Measurements from ENCODE around the gene ST6GALNAC2.
"Not testable (repeated sequence)": the region's sequence is repeated elsewhere in the genome, so short reads cannot be mapped to it uniquely, and the experiment has no call there.

The ST6GALNAC2 gene

DNA sequence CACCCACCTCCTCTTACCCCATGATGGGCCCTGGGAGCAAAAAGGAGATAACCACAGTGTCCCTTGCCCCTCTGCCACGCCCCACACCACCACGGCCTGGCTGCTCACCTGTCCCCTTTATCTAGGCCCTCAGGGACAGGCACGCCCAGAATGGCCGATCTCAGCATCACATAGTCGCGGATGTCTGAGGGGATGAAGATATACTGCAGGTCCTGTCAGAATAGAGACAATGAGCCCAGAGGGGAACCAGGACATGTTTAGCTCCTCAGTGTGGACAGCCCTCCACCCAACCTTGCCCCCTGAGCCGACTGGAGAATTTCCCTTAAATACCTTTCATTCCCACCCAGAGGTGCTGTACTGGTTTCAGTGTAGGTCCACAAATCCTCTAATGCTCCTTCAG, 15.2 kb downstream of the ST6GALNAC2 start:
- DNase-seq (ENCODE audit: low spot score) = no peak

DNA sequence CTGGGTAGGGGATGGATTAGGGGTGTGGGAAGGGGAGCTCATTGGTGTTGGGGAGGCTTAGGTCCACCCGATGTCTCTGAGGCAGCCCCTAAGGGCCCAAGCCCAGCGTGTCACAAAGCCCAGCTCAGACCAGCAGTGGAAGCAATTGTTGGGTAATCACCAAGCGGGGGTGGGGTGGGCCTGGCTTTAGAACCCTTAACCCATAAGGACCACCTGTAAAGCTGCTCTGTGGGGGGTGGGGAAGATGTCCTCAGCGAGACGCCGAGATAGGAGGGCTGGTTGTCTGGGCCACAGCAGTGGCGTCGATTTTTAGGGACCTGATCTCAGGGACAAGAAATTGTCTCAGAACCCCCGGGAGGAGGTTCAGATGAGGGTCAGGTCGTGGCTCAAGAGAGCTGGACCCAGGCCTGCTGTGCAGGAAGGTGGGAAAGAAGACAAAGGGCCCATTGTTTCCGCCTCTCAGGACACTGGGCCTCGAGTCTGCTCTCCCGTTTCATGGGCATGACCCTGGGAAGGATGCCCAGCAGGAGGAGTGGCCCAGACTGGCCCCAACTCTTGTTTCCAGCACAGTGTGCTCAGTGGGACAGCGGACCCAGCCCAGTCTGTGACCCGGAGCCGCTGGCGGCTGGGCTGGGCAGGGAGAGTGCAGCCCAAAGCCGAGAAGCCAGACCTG, 15.9 kb downstream of the ST6GALNAC2 start:
- no peak for DNase-seq (ENCODE audit: low spot score)

DNA sequence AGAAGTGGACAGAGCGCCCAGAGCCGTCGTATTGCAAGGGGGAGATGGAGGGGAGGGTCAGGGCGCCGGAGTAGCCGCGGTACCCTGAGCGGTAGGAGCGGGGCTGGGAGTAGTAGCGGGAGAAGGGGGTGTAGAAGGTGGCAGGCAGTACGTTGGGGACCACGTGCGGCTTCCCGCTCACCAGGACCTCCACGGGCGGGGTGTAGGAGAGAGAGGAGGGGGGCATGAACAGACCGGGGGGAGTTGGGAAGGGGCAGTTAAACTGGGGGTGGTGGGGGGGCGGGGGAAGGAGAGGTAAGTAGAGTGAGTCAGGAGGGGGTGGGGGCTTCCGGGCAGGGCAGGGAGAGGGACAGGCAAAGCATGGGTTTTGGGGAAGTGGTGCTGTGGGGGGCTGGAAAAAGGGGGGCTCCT, 16.8 kb downstream of the ST6GALNAC2 start:
- DNase-seq (ENCODE audit: low spot score) = no peak

DNA sequence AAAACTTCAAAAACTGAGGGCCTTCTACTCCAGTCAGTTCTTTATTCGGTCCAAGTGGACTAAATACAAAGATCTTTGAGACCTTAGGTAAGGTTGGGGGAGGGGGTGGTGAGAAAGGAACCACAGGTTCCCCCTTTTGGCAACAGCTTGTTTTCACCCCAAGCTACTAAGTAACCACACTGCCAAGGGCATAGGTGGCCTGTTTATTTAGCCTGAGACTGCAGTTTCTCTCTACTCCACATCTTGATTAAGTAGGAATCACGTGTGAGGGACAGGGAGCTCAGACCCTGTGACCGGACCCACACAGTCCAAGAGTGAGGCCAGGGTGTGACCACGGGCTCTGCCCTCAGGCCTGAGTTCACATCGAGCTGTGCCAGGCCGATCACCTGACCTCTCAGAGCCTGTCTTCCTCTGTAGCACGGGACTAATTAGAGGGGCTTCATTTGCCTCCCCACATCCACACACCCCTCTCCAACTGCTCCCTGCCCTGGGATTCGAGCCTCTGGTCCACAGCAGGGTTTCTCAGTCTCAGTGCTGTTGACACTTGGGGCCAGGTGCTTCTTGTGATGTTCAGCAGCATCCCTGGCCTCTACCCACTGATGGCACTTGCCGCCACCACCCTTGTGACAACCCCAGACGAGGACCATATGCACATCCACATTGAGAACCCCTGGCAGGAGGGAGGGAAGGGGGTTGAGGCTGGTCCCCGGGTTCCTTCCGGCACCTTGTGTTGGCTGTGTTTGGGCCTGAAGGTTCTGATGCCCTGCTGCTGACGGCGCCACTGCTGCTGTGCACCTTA, 17.8 kb downstream of the ST6GALNAC2 start:
- no peak for DNase-seq (ENCODE audit: low spot score)

- DNase-seq (ENCODE audit: low spot score) = no peak
Measured at GRCh38 chr17:76566988-76567431, 18.6 kb downstream of the ST6GALNAC2 start.

DNA sequence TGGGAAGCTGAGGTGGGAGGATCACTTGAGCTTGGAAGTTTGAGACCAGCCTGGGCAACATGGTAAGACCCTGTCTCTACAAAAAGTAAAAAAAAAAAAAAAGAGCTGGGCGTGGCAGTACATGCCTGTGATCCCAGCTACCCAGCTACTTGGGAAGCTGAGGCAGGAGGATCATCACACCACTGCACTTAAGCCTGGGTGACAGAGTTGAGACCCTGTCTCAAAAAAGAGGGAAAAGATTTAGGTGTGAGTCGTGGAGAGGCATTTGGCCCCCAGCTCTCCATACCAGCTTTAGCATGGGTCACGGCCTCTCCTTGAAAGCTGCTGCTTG, 19.1 kb downstream of the ST6GALNAC2 start:
- DNase-seq (ENCODE audit: low spot score) = no peak

- no peak for DNase-seq (ENCODE audit: low spot score)
Measured at GRCh38 chr17:76565728-76566612, 19.7 kb downstream of the ST6GALNAC2 start.

DNA sequence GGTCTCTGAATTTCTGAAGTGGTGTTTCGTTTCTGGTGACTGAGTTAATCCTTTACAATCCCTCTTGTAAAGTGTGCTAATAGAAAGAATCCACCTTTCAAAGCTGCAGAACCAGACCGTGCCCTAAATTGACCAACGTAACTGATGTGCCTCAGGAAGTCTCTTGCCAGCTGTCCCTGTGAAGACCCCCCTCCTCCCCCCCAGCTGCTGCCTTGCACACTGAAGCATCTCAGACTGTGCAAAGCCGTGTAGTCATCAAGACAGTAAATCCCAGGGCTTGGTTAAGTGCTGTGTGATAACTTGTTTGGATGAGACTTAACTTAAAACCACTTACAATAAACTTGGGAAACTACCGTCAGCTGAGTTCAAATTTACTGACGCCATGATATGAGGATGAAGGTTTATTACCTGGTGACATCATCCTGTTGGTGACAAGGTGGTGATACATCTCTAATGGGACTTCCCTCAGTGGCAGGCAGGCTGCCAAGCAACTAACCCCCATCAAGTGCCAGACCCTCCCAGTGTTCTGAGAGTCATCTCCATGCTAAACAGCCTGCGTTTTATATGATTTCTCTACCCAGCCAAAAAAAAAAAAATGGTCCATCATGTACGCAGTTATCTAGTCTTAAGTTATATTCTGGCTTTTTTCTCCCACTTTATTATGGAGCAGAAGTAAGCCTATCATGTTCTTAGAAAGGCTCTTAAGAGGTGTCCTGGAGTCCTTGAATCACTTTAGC, 20.5 kb downstream of the ST6GALNAC2 start:
- DNase-seq (ENCODE audit: low spot score) = not testable (repeated sequence)

GRCh38 chr17:76563359-76563758, 22.3 kb downstream of the ST6GALNAC2 start:
- DNase-seq (ENCODE audit: low spot score) = not testable (repeated sequence)

GRCh38 chr17:76562734-76563148, 22.9 kb downstream of the ST6GALNAC2 start:
- DNase-seq (ENCODE audit: low spot score) = no peak

DNA sequence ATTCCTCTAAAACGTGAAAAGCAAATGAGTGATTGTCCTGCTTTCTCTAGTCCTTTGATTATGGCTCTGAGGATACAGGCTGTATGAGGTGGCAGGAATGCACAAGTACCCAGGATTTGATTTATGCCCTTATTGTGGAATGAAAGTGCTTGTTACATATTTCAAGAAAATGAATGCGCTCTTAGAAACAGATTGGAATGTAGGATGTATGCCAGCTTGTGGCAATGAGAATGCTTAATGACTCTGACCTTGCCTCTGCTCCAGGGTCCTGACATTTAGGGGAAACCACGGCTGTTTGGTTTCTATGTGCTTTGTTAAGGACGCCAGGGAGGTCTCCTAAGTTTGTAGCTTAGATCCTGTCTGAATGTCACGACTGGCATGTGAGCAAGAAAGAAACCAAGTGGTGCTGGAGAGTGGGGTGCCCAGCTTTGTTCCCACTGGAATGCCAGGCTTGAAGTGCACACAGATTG, 23.8 kb downstream of the ST6GALNAC2 start:
- DNase-seq (ENCODE audit: low spot score) = no peak

DNA sequence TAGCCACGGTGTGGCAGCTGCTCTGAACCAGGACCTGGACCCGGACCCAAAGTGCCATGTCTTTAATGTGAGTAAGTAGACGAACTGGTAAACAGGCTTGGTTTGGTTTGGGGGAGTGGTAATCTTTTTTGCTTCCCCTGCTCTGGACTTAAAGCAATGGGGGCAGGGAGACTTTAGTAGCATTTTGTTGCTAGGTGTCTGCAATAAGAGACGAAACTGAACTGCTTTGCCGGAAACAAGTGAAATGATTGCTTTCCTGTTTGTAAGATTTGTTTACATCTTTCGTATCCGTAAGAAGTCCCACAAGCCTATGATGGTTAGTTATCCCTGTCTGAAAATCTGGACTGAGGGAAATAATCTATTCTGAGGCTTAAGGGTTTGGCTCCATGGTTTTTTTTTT, 24.3 kb downstream of the ST6GALNAC2 start:
- no peak for DNase-seq (ENCODE audit: low spot score)

DNA sequence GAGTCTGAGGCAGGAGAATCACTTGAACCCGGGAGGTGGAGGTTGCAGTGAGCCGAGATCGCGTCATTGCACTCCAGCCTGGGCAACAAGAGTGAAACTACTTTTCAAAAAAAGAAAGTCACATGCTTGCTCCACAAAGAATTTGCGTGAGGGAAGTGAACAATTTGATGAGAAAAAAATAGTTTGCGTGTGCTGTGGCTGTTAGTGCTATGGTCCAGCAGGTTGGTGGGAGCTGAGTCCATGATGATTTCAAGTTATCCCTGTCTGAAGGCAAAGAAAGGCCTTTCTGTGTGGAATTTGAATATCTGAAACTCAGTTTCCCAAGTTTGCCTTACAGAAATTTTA, 24.8 kb downstream of the ST6GALNAC2 start:
- no peak for DNase-seq (ENCODE audit: low spot score)

GRCh38 chr17:76560036-76560876, 25.4 kb downstream of the ST6GALNAC2 start:
- no peak for DNase-seq (ENCODE audit: low spot score)

DNA sequence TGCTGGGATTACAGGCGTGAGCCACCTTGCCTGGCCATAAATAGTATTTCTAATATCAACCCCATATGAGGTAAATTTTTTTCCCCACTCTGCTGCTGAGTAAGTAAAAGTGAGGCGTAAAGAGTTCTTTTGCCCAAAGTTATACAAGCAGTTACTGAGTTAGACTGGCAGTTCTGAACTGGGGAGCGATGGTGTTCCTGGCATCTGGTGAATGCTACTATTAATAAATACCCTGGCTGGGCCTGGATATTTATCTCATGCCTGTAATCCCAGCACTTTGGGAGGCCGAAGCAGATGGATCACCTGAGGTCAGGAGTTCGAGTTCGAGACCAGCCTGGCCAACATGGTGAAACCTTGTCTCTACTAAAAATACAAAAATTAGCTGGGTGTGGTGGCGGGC, 26.2 kb downstream of the ST6GALNAC2 start:
- DNase-seq (ENCODE audit: low spot score) = not testable (repeated sequence)

DNA sequence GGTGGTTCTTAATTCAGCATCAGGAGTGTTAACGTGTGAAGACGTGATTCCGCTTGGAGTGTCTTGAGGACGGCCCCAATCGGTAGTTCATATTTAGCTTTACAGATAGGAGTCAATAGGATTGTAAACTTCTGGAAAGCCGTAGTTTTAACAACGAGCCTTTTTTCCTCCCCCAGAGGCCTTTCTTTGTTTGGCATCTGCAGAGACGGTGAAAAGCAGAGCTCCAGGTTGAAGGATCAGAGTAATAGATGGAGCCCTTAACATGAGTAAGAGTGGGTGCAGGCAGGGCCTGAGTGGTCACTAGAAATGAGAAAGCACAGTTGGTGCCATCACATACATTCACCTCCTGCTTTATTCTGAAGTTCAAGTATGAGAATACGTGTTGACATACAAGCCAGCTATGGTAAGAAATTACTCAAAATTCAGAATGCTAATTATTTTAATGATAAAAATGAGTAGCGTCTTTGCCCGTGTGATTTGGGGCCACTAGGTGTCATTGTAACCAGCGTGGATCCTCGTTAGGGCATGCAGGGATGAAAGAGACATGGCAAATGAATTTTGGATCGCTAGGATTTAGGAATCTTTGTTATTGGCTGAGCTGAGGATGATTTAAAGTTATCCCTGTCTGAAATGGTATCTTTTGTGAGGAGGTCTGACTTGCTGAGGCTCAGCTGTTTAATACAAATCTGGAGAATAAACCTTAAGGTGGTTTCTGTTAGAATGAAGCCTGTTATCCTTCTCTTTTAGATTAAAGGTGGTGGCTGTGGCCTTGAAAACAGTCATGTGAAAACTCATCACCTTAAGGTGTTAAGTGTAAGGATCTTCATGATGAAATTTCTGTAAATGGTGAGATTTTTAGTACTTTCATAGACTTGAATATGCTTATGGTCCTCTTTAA, 27.2 kb downstream of the ST6GALNAC2 start:
- no peak for DNase-seq (ENCODE audit: low spot score)

DNA sequence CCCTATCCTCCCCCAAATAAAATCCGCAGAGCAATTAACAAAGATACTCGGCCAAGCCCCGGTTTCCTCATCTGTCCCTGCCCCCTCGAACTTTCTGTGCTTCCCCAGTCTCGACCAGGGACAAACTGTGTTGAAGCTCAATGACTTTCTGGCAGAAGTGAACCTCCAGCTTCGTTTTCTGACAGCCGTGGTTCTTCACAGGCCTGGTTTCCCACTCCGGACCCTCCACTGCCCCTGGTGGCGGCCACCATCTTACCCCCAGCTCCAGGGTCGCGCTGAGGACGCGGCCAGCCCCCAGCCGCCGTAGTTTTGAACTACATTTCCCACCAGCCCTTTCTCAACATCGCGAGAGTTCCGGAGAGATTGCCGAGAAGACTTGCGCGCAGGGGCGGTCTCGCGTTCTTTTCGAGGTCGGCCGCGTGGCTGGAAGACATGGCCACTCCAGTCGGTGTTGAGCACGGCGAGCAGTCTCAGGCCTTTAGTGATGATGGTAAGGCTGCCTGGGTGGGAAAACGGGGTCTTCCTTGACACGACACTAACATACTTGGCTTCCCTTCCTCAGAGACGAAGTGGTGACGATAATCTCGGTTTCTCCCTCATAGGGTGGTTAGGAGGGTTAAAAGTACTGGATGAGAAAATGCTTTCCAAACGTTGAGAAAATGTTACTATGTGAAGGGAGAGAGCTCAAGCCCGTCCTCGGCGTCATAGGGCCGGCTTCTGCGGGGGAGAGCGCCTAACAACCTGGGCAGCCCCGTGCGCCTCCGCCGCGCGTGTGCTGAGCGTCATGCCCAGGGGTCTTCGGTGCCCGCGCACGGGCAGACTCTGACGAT, 28.1 kb downstream of the ST6GALNAC2 start:
- DNase-seq (ENCODE audit: low spot score) = peak; percentile 98

DNA sequence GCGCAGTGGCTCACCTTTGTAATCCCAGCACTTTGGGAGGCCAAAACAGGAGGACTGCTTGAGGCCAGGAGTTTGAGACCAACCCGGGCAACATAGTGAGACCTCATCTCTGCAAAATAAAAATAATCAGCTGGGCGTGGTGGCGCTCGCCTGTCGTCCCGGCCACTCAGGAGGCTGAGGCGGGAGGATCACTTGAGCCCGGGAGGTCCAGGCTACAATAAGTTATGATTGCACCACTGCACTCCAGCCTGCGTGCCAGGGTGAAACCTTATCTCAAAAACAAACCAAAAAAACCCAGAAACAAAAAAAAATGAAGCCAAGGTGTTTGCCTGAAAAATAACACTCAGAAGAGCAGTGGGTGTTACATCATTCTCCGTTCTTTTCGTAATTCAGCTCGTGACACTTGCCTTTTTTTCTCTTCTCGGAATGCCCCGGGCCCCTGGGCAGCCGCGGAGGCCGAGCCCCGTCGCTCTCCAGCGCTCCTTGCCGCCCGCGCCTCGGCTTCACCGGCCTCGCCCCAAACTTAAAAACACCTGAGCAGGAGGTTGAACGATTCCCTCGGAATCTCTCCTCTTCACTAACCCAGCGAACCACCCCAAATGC, 28.8 kb downstream of the ST6GALNAC2 start:
- DNase-seq (ENCODE audit: low spot score) = no peak

DNA sequence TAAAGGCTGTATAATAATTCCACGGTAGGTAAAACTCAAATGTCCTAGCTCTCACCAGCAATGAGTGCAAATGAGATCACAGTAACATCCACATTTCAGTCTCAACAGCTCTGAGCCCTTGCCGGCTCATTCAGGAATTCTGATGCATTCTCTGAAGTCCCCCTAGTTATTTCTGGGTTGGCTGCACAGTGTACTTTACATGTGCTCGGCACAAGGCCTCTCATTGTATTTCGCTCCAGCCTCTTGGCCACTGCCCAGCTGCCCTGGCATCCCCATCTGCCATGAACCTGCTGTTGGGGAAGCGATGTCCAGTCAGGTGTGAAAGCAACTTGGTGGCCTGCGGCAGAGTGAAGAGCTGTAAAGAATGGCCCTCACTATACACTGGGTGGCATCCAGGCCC, 31.5 kb downstream of the ST6GALNAC2 start:
- no peak for DNase-seq (ENCODE audit: low spot score)

Measured in left forelimb (tissue), 1 donor.